Astrocyte of the spinal cord (primary cell): ENCODE data around the gene ZNF423.

Source experiments
- DNase-seq: peaks from one replicate; pipeline ENCODE4 v3.0.0; 2011; ENCODE audit warnings: low read depth, low spot score
- H3K4me3 ChIP-seq: 2 replicates; pipeline ENCODE4 v1.5.1; 2011; ENCODE audit warnings: low read depth, mild to moderate bottlenecking, low read length, moderate library complexity
- CTCF ChIP-seq: IDR thresholded peaks from 2 replicates; pipeline ENCODE4 v1.5.1; 2012; ENCODE audit warnings: low read depth, mild to moderate bottlenecking, low read length, inconsistent platforms
- in situ Hi-C: cut with HindIII; loops from 2 replicates; pipeline ENCODE4 v1.10.0; 2017; ENCODE audit warnings: low sequenced_read_pairs

Gene ZNF423

GRCh38 chr16:49520492-49521038 lies 335.3 kb downstream of the ZNF423 start:
- no peak overlapping the region for H3K4me3 ChIP-seq
- in situ Hi-C loops: no loop called here
- no peak for DNase-seq
- no peak for TF ChIP-seq CTCF

- no peak for DNase-seq
- no peak overlapping the region for H3K4me3 ChIP-seq
- in situ Hi-C loops: no loop called here
- no peak for TF ChIP-seq CTCF
These were observed 336.2 kb downstream of the ZNF423 start for GRCh38 chr16:49519741-49520140.

- H3K4me3 ChIP-seq: no peak overlapping the region
- in situ Hi-C loops: no loop called here
- no peak for DNase-seq
- TF ChIP-seq CTCF: no peak
These were observed 336.8 kb downstream of the ZNF423 start for GRCh38 chr16:49519008-49519656.

GRCh38 chr16:49516382-49517036 lies 339.4 kb downstream of the ZNF423 start:
- in situ Hi-C loops: no loop called here
- no peak overlapping the region for H3K4me3 ChIP-seq

GRCh38 chr16:49515861-49516260 lies 340.1 kb downstream of the ZNF423 start:
- in situ Hi-C loops: no loop called here
- TF ChIP-seq CTCF: no peak
- DNase-seq: no peak
- H3K4me3 ChIP-seq: no peak overlapping the region

More at GRCh38 chr16:49516382-49517036, 339.4 kb downstream of the ZNF423 start:
- no peak for TF ChIP-seq CTCF
- no peak for DNase-seq

- H3K4me3 ChIP-seq: no peak overlapping the region
- in situ Hi-C loops: no loop called here
- no peak for TF ChIP-seq CTCF
- no peak for DNase-seq
These were observed 340.8 kb downstream of the ZNF423 start for GRCh38 chr16:49515016-49515565.
